Measurements from ENCODE around the gene OR3A3.
"Not testable (repeated sequence)": the region's sequence is repeated elsewhere in the genome, so short reads cannot be mapped to it uniquely, and the experiment has no call there.

OR3A3 gene

GRCh38 chr17:3411070-3411469, at the start of gene OR3A3:
OR3A3 (plus strand) TSS chr17:3411370.
- FAIRE-seq (no peak), DNase-seq (ENCODE audit: insufficient read length, low spot score) (no peak)
- no peak for TF ChIP-seq CTCF (IDR thresholded peaks at IDR 0.05; ENCODE audit: insufficient read depth, missing control alignments)

GRCh38 chr17:3371167-3371566, 40.0 kb upstream of the OR3A3 start:
- FAIRE-seq; DNase-seq (ENCODE audit: insufficient read length, low spot score): not testable (repeated sequence)

- no peak for FAIRE-seq
- DNase-seq (ENCODE audit: insufficient read length, low spot score) = no peak
- no peak for TF ChIP-seq CTCF (IDR thresholded peaks at IDR 0.05; ENCODE audit: insufficient read depth, missing control alignments)
These were observed 32.8 kb upstream of the OR3A3 start for GRCh38 chr17:3378321-3378720.

- DNase-seq (ENCODE audit: insufficient read length, low spot score) (no peak), FAIRE-seq (no peak)
- no peak for TF ChIP-seq CTCF (IDR thresholded peaks at IDR 0.05; ENCODE audit: insufficient read depth, missing control alignments)
These were observed 29.2 kb upstream of the OR3A3 start for GRCh38 chr17:3381957-3382356.

GRCh38 chr17:3385869-3386816, 25.0 kb upstream of the OR3A3 start, which contains the start of gene OR3A2:
OR3A2 (minus strand) TSS chr17:3386308.
- no peak for DNase-seq (ENCODE audit: insufficient read length, low spot score)
- no peak for FAIRE-seq
- no peak for TF ChIP-seq CTCF (IDR thresholded peaks at IDR 0.05; ENCODE audit: insufficient read depth, missing control alignments)

GRCh38 chr17:3389791-3390190, 21.4 kb upstream of the OR3A3 start:
- TF ChIP-seq CTCF (IDR thresholded peaks at IDR 0.05; ENCODE audit: insufficient read depth, missing control alignments) = no peak
- DNase-seq (ENCODE audit: insufficient read length, low spot score) = no peak
- no peak for FAIRE-seq

- DNase-seq (ENCODE audit: insufficient read length, low spot score); FAIRE-seq: not testable (repeated sequence)
These were observed 13.4 kb upstream of the OR3A3 start for GRCh38 chr17:3397801-3398200.

GRCh38 chr17:3398310-3398709, 12.9 kb upstream of the OR3A3 start, which contains the start of gene OR1E1:
OR1E1 (minus strand) TSS chr17:3398410; CDS start chr17:3398410, 0 bp downstream.
- no peak for FAIRE-seq
- no peak for DNase-seq (ENCODE audit: insufficient read length, low spot score)
- no peak for TF ChIP-seq CTCF (IDR thresholded peaks at IDR 0.05; ENCODE audit: insufficient read depth, missing control alignments)
